SKM-1 treated with dmso at 0.1 percent for 144 hours (cell line): ENCODE results near the gene MARCHF3.
"Not testable (repeated sequence)": the region's sequence is repeated elsewhere in the genome, so short reads cannot be mapped to it uniquely, and the experiment has no call there.

Source experiments
- DNase-seq: peaks from one replicate; lab custom pipeline; 2025; ENCODE audit not compliant: unreplicated experiment; lab: John Stamatoyannopoulos, UW

Gene MARCHF3

DNA sequence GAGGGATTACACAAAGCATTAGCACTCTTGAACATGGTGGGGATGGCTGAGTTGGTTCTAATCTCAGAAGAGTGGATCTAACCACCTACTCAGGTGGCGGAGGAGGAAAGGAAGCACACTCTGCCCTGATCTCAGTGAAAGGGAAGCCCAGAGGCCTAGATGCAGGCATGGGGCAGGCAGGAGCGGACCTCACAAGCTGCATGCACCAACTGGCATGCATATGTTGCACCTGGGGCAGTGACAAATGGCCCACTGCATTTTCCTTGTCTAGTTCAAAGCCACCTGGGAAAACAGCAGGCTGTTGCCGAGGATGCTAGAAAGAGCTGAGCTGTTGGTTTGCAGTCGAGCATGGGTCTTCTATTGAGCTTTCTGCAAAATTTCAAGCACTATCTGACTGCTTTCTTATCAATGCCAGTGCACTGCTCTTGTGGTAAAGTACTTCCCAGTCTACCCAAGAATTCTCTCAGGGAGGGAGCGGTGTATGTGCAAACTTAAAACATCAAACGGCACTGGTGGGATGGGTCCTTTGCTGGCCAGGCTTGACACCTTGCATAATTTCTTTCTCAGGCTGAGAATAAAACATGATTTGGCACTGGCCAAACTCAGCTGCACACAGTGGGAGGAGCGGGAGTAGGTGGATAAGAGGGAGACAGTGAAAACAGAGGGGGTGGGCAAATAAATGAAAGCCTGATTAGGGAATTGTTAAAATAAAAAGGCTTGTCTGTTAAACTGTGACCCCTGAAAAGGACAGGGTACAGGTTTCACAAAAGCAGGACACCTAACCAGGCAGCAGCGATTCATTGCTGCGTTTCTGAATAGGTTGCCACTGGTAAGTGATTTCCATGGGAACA is 108.9 kb downstream of the MARCHF3 start:
- DNase-seq: no peak

DNA sequence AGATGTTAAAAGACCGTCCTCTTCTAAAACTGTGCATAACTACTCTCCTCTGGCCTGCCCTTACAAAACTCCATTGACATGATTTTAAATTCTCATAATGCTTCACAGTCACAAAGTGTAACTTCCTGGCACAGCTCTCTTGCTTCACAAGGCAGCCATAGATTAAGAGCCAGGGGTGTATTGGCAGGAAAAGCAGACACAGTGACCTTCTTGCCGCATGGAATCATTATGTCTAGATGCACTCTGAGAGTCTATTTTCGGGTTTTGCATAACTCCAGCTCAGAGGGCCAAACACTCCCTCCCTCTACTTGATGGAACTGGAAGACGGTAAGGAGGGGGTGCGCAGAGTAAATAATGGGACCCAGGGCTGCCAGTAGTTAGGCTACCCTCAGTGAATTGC is 110.1 kb downstream of the MARCHF3 start:
- no peak for DNase-seq

DNA sequence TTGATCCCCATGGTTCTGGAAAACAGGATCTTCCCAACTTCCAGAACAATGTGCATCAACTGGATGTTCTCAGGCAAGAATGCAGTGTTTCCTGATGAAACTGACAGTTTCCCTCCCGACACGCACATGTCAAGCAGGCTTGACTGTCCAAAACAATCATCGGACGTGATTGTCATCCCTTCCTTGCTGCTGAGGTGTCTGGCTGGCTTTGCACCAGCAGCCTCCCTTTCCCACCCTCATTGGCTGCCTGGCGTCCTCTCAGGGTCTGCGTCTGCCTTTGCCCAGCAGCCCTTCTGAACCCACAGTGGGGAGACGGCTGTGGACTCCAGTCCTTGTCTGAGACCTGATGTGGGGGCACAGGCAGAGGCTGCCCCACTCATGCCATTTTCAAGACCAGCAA is 110.8 kb downstream of the MARCHF3 start:
- no peak for DNase-seq

DNA sequence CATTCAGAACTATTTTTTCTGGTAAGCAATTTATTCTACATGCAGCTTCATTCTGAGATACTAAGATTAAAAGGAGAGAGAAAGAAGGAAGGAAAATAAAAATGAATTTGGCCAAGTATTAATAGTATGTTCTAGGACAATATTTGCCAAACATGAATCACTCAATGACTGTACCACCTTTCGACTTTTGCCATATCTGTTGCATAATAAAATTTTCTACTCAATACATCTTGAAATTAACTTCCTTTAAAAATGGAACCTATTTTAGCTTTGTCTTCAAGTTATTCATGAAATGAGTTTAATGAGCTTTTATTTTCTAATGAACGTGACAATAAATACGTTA is 111.8 kb downstream of the MARCHF3 start:
- no peak for DNase-seq

DNA sequence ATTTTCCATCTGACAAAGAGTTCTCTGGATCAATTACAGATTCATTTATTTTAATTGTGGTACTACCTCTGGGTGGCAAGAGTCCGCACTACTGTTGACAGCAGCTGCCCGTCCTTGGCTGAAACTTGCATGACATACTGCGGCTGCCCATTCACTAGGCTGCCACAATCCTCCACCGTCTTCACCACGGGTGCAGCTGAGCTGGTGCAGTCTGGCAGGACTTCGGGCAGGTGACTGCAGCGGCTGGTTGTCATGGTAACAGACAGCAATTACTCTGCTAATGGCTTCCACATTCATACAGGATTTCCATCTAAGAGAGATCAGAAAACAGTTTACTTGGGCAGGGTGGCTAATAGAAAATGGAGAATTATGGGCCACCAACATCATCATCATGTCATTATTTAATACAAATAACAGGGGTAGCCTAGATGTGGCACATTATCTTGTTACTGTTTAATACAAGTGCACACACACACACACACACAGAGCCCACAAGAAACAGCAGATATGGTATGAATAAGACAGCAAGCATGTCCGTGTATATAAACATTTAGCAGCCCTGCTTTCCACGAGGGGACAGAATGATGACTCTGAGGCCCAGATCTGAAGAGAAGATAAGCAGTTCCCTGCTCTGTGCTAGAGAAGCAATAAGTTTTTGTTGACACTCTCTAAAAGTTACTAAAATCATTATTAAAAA is 112.3 kb downstream of the MARCHF3 start:
- DNase-seq: no peak

DNA sequence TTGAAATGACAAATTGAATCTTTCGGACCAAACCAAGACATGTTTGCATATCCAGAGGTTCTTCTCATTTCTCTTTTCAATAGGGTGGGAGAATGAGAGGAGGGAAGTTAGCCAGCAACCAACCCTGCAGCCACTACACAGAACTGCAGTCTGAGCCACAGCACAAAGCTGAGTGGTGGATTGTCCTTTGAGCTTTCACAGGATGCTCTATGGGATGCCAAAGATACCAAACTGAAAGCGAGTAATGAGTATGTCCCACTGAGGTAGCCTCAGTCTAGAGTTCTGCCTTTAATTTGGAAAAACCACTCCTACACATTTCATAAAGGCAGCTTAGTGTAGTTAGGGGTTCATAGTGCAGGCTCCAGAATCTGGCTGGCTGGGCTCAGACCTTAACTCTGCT is 114.9 kb downstream of the MARCHF3 start:
- DNase-seq: no peak

DNA sequence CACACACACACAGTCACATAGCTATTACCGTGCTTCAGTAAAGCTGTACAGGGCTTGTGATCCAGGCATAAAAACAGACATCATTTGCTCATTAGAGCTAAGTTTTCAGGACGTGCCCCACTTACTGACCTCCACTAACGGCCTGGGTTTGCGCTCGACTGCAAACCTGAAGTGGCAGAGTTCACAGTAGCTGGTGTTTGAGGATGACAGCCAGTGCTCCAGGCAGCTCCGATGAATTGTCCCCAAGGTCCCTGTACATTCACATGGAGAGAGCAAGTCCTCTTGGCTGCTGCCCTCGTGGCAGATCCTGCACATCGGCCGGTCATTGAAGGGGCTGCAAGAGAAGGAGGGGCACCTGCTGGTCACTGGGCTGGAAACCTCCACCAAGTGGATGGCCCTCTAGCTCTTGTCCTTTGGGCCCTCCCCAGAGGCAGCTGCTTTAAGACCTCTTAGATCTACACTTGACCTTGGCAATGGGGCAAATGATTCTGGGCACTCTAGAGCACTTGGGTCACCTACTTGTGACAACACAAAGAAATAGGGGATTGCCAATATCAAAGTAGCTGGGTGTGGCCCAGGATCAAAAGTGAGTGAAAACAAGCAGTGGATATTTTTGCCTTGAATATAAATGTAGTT is 115.4 kb downstream of the MARCHF3 start:
- no peak for DNase-seq

DNA sequence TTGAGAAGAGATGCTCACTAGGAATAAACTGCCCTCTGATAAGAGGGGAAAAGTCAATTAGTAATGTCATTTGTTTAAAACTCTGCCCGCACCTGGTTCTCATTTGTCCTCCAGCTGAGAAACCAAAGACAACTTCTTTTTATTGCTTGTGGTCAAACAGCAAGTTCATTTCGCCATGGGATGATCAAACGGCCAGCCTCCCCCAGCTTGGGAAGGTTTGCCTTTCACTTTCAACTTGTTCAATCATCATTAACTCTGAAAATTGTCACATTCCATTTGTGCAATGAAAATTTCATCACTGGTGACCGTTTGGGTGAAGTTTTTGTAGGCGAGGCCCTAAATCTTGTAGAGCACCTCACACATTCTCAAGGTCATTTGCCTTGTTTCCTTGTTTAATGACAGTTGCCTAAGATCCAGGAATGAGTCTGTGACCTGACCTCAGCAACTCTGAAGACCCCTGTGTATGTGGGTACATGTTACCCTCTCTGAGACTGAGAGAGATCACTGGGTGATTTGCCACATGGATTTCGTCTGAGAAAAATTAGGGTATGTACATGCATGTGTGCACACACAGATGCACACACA is 117.7 kb downstream of the MARCHF3 start:
- DNase-seq: peak; percentile 65

DNA sequence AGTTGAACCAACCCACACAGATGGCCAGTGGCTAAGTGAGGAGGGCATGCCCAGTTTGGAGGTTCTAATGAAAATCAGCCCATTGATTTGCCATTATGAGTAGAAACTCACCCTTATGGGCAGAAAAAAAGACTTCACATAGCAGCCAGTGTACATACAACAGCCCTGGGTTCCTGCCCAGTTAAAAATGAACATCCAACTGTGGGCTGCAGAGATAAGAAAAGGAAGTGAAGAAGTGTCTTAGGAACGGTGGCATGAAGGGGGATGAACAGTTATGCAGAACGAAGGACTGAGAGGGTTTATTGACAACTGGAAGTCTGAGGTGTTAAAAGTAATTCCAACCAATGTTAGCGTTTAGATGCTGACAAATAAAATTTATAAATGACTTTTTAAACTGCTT is 118.4 kb downstream of the MARCHF3 start:
- DNase-seq: no peak

DNA sequence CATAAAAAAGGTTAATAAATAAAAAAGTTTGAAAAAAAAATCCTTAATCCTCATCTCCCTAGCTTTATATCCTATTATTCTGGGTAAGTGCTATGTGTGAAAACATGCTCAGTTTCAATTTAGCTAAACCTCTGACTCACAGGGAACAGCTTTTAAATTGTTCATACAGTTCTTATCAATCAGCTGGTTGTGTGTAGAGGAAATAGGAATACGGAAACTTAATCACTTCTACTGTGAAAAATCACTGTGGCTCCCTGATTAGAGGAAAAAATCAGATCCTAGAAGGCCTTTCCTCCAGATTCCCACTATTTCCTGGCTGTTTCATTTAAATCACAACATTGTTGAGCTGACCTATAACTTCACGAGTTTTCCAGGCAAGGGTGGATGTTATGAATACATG is 120.5 kb downstream of the MARCHF3 start:
- no peak for DNase-seq

DNA sequence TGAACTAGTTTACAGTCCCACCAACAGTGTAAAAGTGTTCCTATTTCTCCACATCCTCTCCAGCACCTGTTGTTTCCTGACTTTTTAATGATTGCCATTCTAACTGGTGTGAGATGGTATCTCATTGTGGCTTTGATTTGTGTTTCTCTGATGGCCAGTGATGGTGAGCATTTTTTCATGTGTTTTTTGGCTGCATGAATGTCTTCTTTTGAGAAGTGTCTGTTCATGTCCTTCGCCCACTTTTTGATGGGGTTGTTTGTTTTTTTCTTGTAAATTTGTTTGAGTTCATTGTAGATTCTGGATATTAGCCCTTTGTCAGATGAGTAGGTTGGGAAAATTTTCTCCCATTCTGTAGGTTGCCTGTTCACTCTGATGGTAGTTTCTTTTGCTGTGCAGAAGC is 126.0 kb downstream of the MARCHF3 start:
- not testable (repeated sequence) for DNase-seq

DNA sequence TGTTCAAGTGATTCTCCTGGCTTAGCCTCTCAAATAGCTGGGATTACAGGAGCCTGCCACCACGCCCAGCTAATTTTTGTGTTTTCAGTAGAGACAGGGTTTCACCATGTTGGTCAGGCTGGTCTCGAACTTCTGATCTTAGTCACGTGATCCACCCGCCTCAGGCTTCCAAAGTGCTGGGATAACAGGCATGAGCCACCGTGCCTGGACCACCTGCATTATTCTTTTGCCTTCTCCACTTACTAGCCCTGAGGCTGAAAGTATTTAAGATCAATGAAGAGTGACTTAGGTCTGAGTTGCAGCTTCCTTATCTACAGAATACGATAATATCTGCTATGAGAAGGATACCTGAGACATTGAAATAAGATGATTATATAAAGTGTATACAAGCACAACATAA is 129.6 kb downstream of the MARCHF3 start:
- DNase-seq: no peak

DNA sequence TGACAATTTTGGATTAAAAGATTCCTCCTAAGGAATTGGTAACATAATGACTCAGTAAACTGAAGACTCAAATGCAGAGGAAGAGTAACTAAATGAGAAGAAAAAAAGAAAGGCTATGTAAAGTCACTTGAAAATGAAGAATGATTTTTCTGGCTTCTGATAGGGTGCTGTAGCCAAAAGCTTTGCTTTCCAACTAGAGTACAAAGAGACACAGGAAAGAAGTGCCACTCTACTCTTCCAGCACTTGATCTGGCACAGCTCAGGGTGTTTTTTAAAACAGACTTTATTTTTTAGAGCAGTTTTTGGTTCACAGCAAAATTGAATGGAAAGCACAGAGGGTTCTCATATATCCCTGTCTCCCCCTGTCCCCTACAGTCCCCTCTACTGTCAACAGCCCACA is 130.9 kb downstream of the MARCHF3 start:
- DNase-seq: no peak

DNA sequence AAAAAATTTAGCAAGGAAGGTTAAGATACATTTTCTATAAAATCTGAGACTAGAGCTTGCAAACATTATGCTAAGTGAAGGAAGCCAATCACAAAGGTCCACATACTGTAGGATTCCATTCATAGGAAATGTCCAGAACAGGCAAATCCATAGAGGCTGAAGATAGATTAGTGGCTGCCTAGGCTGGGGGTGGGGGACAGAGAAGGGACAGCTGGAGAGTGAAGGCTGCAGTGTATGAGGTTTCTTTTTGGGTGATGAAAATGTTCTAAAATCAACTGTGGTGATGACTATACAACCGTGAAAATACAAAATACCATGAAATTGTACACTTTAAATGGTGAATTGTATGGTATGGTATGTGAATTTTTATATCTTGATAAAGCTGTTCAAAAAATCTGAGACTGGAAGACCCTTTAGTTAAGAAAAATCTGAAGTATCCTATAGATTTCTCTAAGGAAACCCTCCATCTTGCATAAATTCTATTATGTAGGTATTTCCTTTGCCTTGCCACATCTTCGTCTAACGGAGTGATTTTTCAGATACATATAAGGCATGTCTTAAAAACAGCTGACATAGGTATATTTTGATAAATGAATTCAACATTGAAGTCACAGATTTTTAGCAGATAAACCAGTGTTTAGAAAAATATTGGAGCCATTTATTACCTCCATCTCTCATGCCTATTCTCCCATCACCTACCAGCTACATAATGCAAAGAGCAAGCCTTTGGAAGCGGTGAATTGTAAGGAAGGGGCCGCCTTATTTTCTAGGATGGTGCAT is 132.3 kb downstream of the MARCHF3 start:
- DNase-seq: no peak

DNA sequence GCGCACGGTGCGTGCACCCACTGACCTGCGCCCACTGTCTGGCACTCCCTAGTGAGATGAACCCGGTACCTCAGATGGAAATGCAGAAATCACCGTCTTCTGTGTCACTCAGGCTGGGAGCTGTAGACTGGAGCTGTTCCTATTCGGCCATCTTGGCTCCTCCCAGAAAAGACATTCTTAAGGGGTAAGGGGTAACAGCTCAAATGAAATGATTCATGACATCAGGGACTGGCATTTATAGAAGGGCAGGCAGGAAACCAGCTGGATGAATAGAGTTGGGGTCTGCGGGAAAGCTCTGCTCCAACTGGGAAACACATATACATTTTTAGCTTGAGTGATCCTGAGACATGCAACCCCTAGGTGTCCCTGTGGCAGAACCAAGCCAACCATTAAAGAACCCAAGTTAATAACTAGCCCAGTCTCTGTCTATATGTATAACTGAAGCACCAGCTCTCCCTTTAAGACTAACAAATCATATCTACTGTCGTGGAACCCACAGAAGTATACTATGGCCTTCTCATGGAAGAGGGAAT is 134.1 kb downstream of the MARCHF3 start:
- no peak for DNase-seq

DNA sequence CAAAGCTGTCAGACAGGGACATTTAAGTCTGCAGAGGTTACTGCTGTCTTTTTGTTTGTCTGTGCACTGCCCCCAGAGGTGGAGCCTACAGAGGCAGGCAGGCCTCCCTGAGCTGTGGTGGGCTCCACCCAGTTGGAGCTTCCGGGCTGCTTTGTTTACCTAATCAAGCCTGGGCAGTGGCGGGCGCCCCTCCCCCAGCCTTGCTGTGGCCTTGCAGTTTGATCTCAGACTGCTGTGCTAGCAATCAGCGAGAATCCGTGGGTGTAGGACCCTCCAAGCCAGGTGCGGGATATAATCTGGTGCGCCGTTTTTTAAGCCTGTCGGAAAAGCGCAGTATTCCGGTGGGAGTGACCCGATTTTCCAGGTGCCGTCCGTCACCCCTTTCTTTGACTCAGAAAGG is 134.6 kb downstream of the MARCHF3 start:
- DNase-seq: not testable (repeated sequence)

DNA sequence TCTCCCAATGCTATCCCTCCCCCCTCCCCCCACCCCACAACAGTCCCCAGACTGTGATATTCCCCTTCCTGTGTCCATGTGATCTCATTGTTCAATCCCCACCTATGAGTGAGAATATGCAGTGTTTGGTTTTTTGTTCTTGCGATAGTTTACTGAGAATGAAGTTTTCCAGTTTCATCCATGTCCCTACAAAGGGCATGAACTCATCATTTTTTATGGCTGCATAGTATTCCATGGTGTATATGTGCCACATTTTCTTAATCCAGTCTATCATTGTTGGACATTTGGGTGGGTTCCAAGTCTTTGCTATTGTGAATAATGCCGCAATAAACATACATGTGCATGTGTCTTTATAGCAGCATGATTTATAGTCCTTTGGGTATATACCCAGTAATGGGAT is 139.9 kb downstream of the MARCHF3 start:
- not testable (repeated sequence) for DNase-seq

DNA sequence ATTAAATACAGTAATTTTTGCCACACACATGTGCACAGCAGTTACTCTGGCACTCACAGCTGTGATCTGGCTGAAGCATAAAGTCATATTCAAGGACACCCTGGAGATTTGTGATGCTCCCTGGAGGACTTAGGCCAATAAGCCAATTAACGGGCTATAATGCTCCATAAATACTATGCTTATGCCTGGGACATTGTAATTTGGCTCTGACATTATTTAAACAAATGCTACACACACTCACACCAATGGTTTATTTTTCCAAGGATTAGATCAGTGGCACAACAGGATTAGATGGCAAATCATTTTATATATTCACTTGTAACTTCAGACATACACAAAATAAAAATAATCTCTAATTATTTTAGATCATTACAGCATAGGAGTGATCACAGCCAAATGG is 142.2 kb downstream of the MARCHF3 start:
- no peak for DNase-seq

DNA sequence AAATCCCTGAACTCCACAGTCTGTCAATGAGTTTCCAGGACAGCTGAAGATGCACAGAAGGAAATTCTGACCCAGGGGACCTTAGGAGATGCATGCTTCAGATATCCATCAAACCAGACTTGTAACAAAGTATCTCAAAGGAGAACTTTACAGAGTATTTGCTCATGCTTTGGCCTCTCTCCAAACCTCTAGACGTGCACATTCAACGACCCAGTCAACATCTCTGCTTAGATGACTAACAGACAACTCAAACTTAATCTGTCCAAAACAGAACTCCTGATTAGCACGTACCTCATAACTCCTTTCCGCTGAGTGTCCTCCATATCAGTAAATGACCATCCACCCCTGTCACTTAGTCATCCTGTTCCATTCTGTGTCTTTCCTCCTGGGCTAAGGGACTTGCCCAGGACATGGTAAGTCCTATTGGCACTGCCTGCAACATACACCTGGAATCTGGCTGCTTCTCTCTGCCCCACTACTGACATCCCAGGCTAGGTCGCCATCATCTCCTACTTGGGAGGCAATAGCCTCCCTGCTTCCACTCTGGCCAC is 146.0 kb downstream of the MARCHF3 start:
- no peak for DNase-seq

DNA sequence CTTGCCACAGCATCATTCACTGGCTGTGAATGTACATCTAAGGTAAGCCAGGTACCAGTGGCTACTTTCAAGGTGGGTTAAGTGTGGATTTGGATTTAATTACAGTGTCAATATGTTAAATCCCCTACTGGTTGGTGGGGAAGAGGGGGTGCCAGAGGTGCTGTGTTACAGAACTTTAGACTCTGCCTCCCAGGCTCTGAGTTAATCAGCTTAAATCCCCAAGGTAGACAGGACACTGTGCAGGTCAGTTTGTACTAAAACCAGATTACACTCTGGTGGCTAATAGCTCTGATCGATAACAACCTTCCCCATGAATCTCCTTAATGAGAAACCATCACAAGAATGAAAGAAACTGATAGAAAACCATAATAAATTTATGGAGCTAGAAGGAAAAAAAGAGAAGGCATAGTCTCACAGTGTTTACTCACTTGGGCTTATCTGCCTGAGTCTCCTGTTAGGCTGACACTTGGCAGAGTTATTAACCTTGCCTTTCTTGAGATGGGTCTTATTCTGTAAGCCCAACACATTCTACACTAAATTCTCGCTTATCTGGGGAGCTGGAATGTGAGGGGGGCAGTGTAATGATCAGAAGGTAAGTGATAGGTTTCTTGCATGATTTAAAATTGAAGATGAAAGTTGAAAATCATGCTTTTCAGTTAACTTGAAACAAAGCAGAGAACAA is 146.7 kb downstream of the MARCHF3 start:
- no peak for DNase-seq
